ENCODE data around the gene TEC.
"Not testable (repeated sequence)": the region's sequence is repeated elsewhere in the genome, so short reads cannot be mapped to it uniquely, and the experiment has no call there.

The TEC gene

GRCh38 chr4:48242511-48243195 is 27.0 kb downstream of the TEC start:
- no peak for ATAC-seq
- DNase-seq, result no peak

- no peak for DNase-seq
- no peak for ATAC-seq
Observed at GRCh38 chr4:48241731-48242130, 27.9 kb downstream of the TEC start.

GRCh38 chr4:48237996-48238645 is 31.5 kb downstream of the TEC start:
- no peak for ATAC-seq
- DNase-seq, result no peak

- DNase-seq (no peak), ATAC-seq (no peak)
Observed at GRCh38 chr4:48235050-48235449, 34.6 kb downstream of the TEC start.

GRCh38 chr4:48234575-48234974 is 35.1 kb downstream of the TEC start:
- ATAC-seq (no peak), DNase-seq (no peak)

- DNase-seq (no peak), ATAC-seq (peak; percentile 36)
Observed at GRCh38 chr4:48228949-48229348, 40.7 kb downstream of the TEC start.

- no peak for DNase-seq
- no peak for ATAC-seq
Observed at GRCh38 chr4:48227662-48228061, 42.0 kb downstream of the TEC start.

- DNase-seq, result no peak
- no peak for ATAC-seq
Observed at GRCh38 chr4:48226199-48226598, 43.4 kb downstream of the TEC start.

GRCh38 chr4:48225368-48226141 is 44.1 kb downstream of the TEC start:
- no peak for DNase-seq
- ATAC-seq, result no peak

GRCh38 chr4:48224606-48225005 is 45.0 kb downstream of the TEC start:
- ATAC-seq (no peak), DNase-seq (no peak)

GRCh38 chr4:48223633-48224295 is 45.9 kb downstream of the TEC start:
- DNase-seq (no peak), ATAC-seq (no peak)

- DNase-seq (no peak), ATAC-seq (no peak)
Observed at GRCh38 chr4:48222491-48222890, 47.1 kb downstream of the TEC start.

GRCh38 chr4:48219430-48219829 is 50.2 kb downstream of the TEC start:
- DNase-seq, ATAC-seq: not testable (repeated sequence)

GRCh38 chr4:48216563-48216962 is 53.1 kb downstream of the TEC start:
- ATAC-seq, result no peak
- no peak for DNase-seq

GRCh38 chr4:48215977-48216376 is 53.7 kb downstream of the TEC start:
- no peak for DNase-seq
- no peak for ATAC-seq

GRCh38 chr4:48212165-48212564 is 57.5 kb downstream of the TEC start:
- ATAC-seq, result peak; percentile 63

GRCh38 chr4:48210966-48211328 is 58.7 kb downstream of the TEC start:
- DNase-seq (no peak), ATAC-seq (no peak)

More at GRCh38 chr4:48212165-48212564, 57.5 kb downstream of the TEC start:
- no peak for DNase-seq

- DNase-seq, result no peak
Observed at GRCh38 chr4:48205626-48206025, 64.0 kb downstream of the TEC start.

GRCh38 chr4:48205107-48205506 is 64.5 kb downstream of the TEC start:
- no peak for ATAC-seq
- no peak for DNase-seq

More at GRCh38 chr4:48205626-48206025, 64.0 kb downstream of the TEC start:
- ATAC-seq, result no peak

- ATAC-seq (no peak), DNase-seq (no peak)
Observed at GRCh38 chr4:48203819-48204218, 65.8 kb downstream of the TEC start.

GRCh38 chr4:48197643-48198237 is 71.9 kb downstream of the TEC start:
- ATAC-seq, result no peak

GRCh38 chr4:48196758-48197504 is 72.7 kb downstream of the TEC start:
- ATAC-seq, result no peak
- no peak for DNase-seq

More at GRCh38 chr4:48197643-48198237, 71.9 kb downstream of the TEC start:
- DNase-seq, result no peak
